Natural killer cell treated with Interleukin-12 subunit alpha and Interleukin-12 subunit beta and Interleukin-15 and Interleukin-18, amount 100 ng/mL, for 72 hours (primary cell): ENCODE results near the gene ARFRP1. TPM values are rescaled to one million over a fixed set of nuclear protein-coding genes. Genes with fewer than 3 reads are reported as not detected.
A peak's percentile ranks its signal among the peaks of the same experiment; 100 is the strongest.
"Not testable (repeated sequence)": the region's sequence is repeated elsewhere in the genome, so short reads cannot be mapped to it uniquely, and the experiment has no call there.

Experiments
- ATAC-seq, 2 donors: fragments of 150-1000 bp; cut with Tn5 transposase in 1 of 2; sonication (Bioruptor Pico), chemical (Tn5 transposase) in 1 of 2; 2 replicates each; pipeline ENCODE4 v1.10.0; 2021
- DNase-seq: peaks from one replicate; pipeline ENCODE4 v3.0.0; 2022; ENCODE audit warnings: low spot score
- H3K27ac Mint-ChIP-seq, 2 donors: 1 replicate in 1 of 2; 2 replicates in 1 of 2; pipeline ENCODE4 v1.8.0; 2022; ENCODE audit warnings: mixed read lengths in 2 of 2, mild to moderate bottlenecking in 1 of 2, moderate library complexity in 1 of 2
- H3K27me3 Mint-ChIP-seq, 2 donors: 1 replicate in 1 of 2; 2 replicates in 1 of 2; pipeline ENCODE4 v1.8.0; 2022; ENCODE audit warnings: mixed read lengths in 2 of 2
- H3K36me3 Mint-ChIP-seq: one replicate; pipeline ENCODE4 v1.8.0; 2022; ENCODE audit warnings: mixed read lengths
- H3K4me1 Mint-ChIP-seq, 2 donors: 1 replicate in 1 of 2; 2 replicates in 1 of 2; pipeline ENCODE4 v1.8.0; 2022; ENCODE audit warnings: low read depth in 2 of 2, mixed read lengths in 2 of 2, mild to moderate bottlenecking in 1 of 2
- H3K4me3 Mint-ChIP-seq: one replicate; pipeline ENCODE4 v1.8.0; 2022; ENCODE audit warnings: mixed read lengths
- H3K9me3 Mint-ChIP-seq: 2 replicates; pipeline ENCODE4 v1.8.0; 2022; ENCODE audit warnings: mixed read lengths
- total RNA-seq, 2 donors: library from RNA; stranded (reverse); gene quantifications; one replicate each; pipeline ENCODE4 v1.2.3, GENCODE V29; 2022

The ARFRP1 gene
- total RNA-seq, 2 donors from 2014 or later: 52.4 to 87.0 TPM

GRCh38 chr20:63680857-63681608, 26.7 kb downstream of the ARFRP1 start:
- ATAC-seq: no peak
- DNase-seq: no peak
- Mint-ChIP-seq H3K4me1 (no peaks in the 10 kb centered on the region), H3K27me3 (no peaks in the 10 kb centered on the region), H3K4me3 (no peak overlapping the region), H3K36me3 (no peaks in the 10 kb centered on the region), H3K27ac (no peak overlapping the region), H3K9me3 (no peaks in the 10 kb centered on the region)

DNA sequence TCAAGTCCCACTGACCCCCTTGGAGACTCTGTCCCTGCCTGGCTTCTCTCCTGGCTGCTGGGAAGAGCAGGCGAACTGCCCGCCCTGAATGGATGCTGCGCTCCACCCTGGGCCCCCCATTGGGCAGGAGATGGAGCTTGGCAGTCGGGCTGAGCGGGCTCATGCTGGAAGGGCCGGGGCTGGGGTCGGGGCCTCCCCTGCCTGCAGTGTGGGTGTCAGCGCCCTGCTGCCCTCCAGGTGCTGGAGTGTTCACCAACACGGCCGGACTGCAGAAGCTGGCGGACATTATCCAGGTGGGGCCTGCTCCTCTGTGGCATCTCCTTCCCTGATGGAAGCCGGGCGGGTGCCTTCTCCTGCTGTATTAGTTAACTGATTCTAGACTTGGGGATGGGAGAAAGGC, 27.3 kb downstream of the ARFRP1 start:
- Mint-ChIP-seq H3K9me3 (no peaks in the 10 kb centered on the region), H3K4me3 (no peak overlapping the region)

GRCh38 chr20:63679799-63680305, 27.9 kb downstream of the ARFRP1 start:
- DNase-seq: no peak
- no peaks in the 10 kb centered on the region for H3K9me3 Mint-ChIP-seq
- no peak overlapping the region for H3K27ac Mint-ChIP-seq
- H3K4me3 Mint-ChIP-seq: no peak overlapping the region
- no peaks in the 10 kb centered on the region for H3K27me3 Mint-ChIP-seq
- no peaks in the 10 kb centered on the region for H3K36me3 Mint-ChIP-seq
- no peaks in the 10 kb centered on the region for H3K4me1 Mint-ChIP-seq
- no peak for ATAC-seq

More for the DNA sequence above, 27.3 kb downstream of the ARFRP1 start:
- Mint-ChIP-seq H3K27me3 (no peaks in the 10 kb centered on the region), H3K4me1 (no peaks in the 10 kb centered on the region), H3K27ac (no peak overlapping the region), H3K36me3 (no peaks in the 10 kb centered on the region)
- DNase-seq: no peak
- no peak for ATAC-seq

GRCh38 chr20:63678667-63679465, 28.9 kb downstream of the ARFRP1 start:
- no peaks in the 10 kb centered on the region for H3K27me3 Mint-ChIP-seq
- no peaks in the 10 kb centered on the region for H3K36me3 Mint-ChIP-seq
- no peaks in the 10 kb centered on the region for H3K9me3 Mint-ChIP-seq
- H3K27ac Mint-ChIP-seq: no peak overlapping the region
- no peaks in the 10 kb centered on the region for H3K4me1 Mint-ChIP-seq
- DNase-seq (no peak), ATAC-seq (peak in 1 of 2 donors; percentile 12)
- no peak overlapping the region for H3K4me3 Mint-ChIP-seq

- ATAC-seq: no peak
- no peaks in the 10 kb centered on the region for H3K4me1 Mint-ChIP-seq
- no peak overlapping the region for H3K27ac Mint-ChIP-seq
- no peaks in the 10 kb centered on the region for H3K27me3 Mint-ChIP-seq
- no peak for DNase-seq
- no peak overlapping the region for H3K4me3 Mint-ChIP-seq
- H3K9me3 Mint-ChIP-seq: no peaks in the 10 kb centered on the region
- H3K36me3 Mint-ChIP-seq: no peaks in the 10 kb centered on the region
Observed at GRCh38 chr20:63678071-63678470, 29.7 kb downstream of the ARFRP1 start.

- Mint-ChIP-seq H3K27ac (no peak overlapping the region), H3K36me3 (no peaks in the 10 kb centered on the region), H3K27me3 (no peaks in the 10 kb centered on the region), H3K9me3 (no peaks in the 10 kb centered on the region), H3K4me3 (no peak overlapping the region), H3K4me1 (no peaks in the 10 kb centered on the region)
- DNase-seq (no peak), ATAC-seq (no peak)
Observed at GRCh38 chr20:63675681-63676368, 32.0 kb downstream of the ARFRP1 start.

DNA sequence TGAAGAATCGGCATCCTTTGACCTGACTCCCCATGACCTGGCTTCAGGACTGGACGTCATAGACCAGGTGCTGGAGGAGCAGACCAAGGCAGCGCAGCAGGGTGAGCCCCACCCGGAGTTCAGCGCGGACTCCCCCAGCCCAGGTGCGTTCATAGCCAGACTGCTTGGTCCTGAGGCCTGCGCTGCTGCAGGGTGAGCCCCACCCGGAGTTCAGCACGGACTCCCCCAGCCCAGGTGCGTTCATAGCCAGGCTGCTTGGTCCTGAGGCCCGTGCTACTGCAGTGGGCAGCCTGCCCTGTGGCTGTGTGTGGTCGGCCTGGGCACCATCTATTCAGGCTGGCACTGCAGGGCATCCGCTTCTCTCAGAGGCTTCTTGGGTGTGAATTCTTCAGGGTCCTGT, 33.8 kb downstream of the ARFRP1 start:
- H3K4me3 Mint-ChIP-seq: no peak overlapping the region
- no peaks in the 10 kb centered on the region for H3K36me3 Mint-ChIP-seq
- ATAC-seq (peak in 1 of 2 donors; percentile 46), DNase-seq (no peak)
- H3K4me1 Mint-ChIP-seq: no peaks in the 10 kb centered on the region
- no peak overlapping the region for H3K27ac Mint-ChIP-seq
- H3K27me3 Mint-ChIP-seq: no peaks in the 10 kb centered on the region
- H3K9me3 Mint-ChIP-seq: no peaks in the 10 kb centered on the region

DNA sequence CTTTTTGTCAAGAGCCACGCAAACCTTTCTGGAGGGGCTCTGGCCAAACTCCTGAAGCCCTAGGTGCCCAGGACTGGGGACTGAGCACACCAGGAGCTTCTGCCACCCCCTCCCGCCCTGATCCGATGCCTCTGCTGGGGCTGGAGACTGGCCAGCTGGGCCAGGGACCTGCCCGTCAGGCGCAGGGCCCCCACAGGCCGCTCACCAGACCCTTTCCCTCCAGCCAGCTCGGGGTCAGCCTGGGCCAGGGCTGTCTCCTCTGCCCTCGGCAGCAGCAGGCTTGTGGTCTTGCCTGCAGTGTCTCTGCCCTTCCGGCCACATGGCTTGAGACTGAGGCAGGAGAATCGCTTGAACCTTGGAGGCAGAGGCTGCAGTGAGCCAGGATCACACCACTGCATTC, 35.1 kb downstream of the ARFRP1 start:
- Mint-ChIP-seq H3K4me3 (no peak overlapping the region), H3K27me3 (no peaks in the 10 kb centered on the region), H3K27ac (no peak overlapping the region), H3K9me3 (no peaks in the 10 kb centered on the region), H3K4me1 (no peaks in the 10 kb centered on the region), H3K36me3 (peaks cover 7% of the 10 kb centered on the region)
- DNase-seq (no peak), ATAC-seq (no peak)

DNA sequence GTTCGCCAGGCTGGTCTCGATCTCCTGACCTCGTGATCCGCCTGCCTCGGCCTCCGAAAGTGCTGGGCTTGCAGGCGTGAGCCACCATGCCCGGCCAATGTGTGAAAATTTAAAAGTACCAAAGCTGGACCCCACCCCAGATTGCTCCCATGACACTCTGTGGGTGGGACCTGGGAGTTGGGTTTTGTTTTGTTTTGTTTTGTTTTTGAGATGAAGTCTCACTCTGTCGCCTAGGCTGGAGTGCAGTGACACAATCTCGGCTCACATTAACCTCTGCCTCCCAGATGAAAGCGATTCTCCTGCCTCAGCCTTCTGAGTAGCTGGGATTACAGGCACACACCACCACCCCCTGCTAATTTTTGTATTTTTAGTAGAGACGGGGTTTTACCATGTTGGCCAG, 36.1 kb downstream of the ARFRP1 start:
- H3K27ac Mint-ChIP-seq, DNase-seq, H3K27me3 Mint-ChIP-seq, H3K4me3 Mint-ChIP-seq, H3K36me3 Mint-ChIP-seq, H3K4me1 Mint-ChIP-seq, ATAC-seq, H3K9me3 Mint-ChIP-seq: not testable (repeated sequence)

- Mint-ChIP-seq H3K36me3 (peaks cover 7% of the 10 kb centered on the region), H3K27me3 (no peaks in the 10 kb centered on the region), H3K4me1 (peaks cover 0 to 3% of the 10 kb centered on the region in 2 donors), H3K4me3 (no peak overlapping the region), H3K9me3 (no peaks in the 10 kb centered on the region), H3K27ac (no peak overlapping the region)
- DNase-seq: no peak
- no peak for ATAC-seq
Observed at GRCh38 chr20:63668351-63668750, 39.4 kb downstream of the ARFRP1 start.

DNA sequence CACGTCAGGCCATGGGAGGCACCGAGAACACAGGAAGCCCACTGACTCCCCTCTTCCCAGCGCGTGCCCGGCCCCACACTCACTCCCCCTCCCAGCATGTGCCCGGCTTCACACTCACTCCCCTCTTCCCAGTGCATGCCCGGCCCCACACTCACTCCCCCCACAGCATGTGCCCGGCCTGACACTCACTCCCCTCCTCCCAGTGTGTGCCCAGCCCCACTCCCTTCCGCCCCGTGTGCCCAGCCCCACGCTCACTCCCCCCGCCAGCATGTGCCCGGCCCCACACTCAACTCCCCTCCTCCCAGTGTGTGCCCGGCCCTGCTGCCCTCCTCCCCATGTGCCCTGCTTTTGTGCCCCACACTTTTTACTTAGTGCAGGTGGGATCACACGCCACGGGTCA, 39.9 kb downstream of the ARFRP1 start:
- DNase-seq (no peak), ATAC-seq (peak; percentile 2 to 26)
- Mint-ChIP-seq H3K36me3 (peaks cover 7% of the 10 kb centered on the region), H3K27me3 (no peaks in the 10 kb centered on the region), H3K4me1 (peaks cover 0 to 3% of the 10 kb centered on the region in 2 donors), H3K27ac (no peak overlapping the region), H3K4me3 (no peak overlapping the region), H3K9me3 (no peaks in the 10 kb centered on the region)

- ATAC-seq (no peak), DNase-seq (no peak)
- Mint-ChIP-seq H3K9me3 (no peaks in the 10 kb centered on the region), H3K36me3 (peaks cover 7% of the 10 kb centered on the region), H3K27me3 (no peaks in the 10 kb centered on the region), H3K4me1 (peaks cover 0 to 3% of the 10 kb centered on the region in 2 donors), H3K27ac (no peak overlapping the region), H3K4me3 (no peak overlapping the region)
Observed at GRCh38 chr20:63665708-63666107, 42.1 kb downstream of the ARFRP1 start.

DNA sequence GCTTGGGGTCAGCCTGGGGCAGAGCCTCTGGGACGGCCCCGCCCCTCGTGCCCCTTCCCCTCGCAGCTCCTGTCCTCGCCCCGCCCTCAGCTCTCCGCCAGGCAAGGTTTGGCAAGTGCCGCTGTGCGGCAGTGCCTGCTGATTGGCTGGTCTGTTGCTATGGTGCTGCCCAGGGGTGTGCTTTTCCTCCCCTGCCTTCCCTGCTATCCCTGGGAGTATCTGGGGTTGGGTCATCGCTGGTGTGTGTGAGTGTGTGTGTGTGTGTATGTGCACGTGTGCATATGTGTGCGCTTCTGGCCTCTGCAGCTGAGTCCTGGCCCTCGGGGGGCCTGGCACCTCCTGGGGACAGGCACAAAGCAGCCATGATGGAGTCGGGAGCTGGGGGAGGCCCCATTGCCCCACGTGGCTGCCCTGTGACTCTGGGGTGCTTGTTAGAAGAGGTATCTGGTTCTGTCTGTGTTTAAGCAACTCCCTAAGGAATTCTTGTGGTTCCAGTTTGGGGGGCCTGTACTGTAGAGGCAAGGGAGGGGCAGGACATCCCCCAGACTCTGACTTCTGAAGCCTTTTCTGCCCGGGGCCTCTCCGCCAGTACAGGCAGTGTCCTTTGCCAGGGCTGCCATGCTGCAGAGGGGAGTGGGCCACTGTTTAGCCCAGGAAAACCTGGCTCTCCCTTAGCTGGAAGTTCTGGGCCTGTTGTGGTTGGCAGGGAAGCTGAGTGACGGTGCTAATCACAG, 42.7 kb downstream of the ARFRP1 start:
- no peaks in the 10 kb centered on the region for H3K9me3 Mint-ChIP-seq
- DNase-seq (no peak), ATAC-seq (peak; percentile 8 to 13)
- no peak overlapping the region for H3K27ac Mint-ChIP-seq
- H3K4me3 Mint-ChIP-seq: no peak overlapping the region
- H3K27me3 Mint-ChIP-seq: no peaks in the 10 kb centered on the region
- H3K4me1 Mint-ChIP-seq: peaks cover 0 to 3% of the 10 kb centered on the region in 2 donors
- H3K36me3 Mint-ChIP-seq: peaks cover 7% of the 10 kb centered on the region
